DMS53 (cell line): ENCODE data around the gene KMT5B.

Source experiments
- DNase-seq: peaks from one replicate; lab custom pipeline; 2025; lab: John Stamatoyannopoulos, UW

KMT5B gene

GRCh38 chr11:68143310-68143689 lies 69.8 kb downstream of the KMT5B start:
- DNase-seq, result no peak

- DNase-seq, result no peak
These were observed 70.4 kb downstream of the KMT5B start for GRCh38 chr11:68142441-68143309.

GRCh38 chr11:68142028-68142412 lies 71.1 kb downstream of the KMT5B start:
- no peak for DNase-seq

- DNase-seq, result no peak
These were observed 71.7 kb downstream of the KMT5B start for GRCh38 chr11:68141246-68142027.

GRCh38 chr11:68140496-68141245 lies 72.4 kb downstream of the KMT5B start:
- DNase-seq, result no peak

GRCh38 chr11:68138237-68138636 lies 74.9 kb downstream of the KMT5B start:
- no peak for DNase-seq

GRCh38 chr11:68137833-68138232 lies 75.3 kb downstream of the KMT5B start:
- DNase-seq, result peak; percentile 77

GRCh38 chr11:68136866-68137265 lies 76.2 kb downstream of the KMT5B start:
- no peak for DNase-seq

GRCh38 chr11:68135161-68135560 lies 77.9 kb downstream of the KMT5B start:
- no peak for DNase-seq

GRCh38 chr11:68133761-68134160 lies 79.3 kb downstream of the KMT5B start:
- DNase-seq, result no peak

GRCh38 chr11:68130121-68130520 lies 83.0 kb downstream of the KMT5B start:
- no peak for DNase-seq

GRCh38 chr11:68128682-68129327 lies 84.3 kb downstream of the KMT5B start:
- peak; percentile 52 for DNase-seq

GRCh38 chr11:68127714-68128681 lies 85.1 kb downstream of the KMT5B start:
- DNase-seq, result peak; percentile 72

- no peak for DNase-seq
These were observed 87.9 kb downstream of the KMT5B start for GRCh38 chr11:68125164-68125563.

GRCh38 chr11:68122936-68123539 lies 90.1 kb downstream of the KMT5B start:
- DNase-seq, result no peak

GRCh38 chr11:68121067-68121899 lies 91.8 kb downstream of the KMT5B start, which contains the start of gene CHKA:
TSS of gene CHKA (minus strand) at chr11:68121388. CDS start at chr11:68121177, 211 bp downstream.
- peak; percentile 98 for DNase-seq

- peak; percentile 82 for DNase-seq
These were observed 92.6 kb downstream of the KMT5B start for GRCh38 chr11:68120273-68121066.

- DNase-seq, result no peak
These were observed 94.2 kb downstream of the KMT5B start for GRCh38 chr11:68118706-68119448.
